Measurements from ENCODE around the gene B3GNT2.

The B3GNT2 gene

DNA sequence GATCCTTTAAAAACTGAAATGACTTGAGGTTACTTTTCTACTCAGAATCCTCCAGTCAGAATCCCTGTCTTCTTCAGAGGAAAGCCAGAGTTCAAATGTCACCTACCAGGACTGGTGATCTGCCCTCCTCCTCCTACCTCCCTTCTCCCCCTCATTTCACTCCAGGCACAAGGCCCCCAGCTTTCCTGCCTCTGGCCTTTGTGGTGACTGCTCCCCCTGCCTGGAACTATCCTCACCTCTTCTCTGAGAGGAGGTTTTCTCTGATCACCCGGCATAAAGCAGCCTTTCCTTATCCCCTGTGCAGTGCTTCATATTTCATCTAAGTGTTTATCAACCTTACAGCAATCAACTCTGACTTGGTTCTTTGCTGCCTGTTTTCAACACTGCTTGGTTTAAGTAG is 6.8 kb downstream of the B3GNT2 start:
- Histone ChIP-seq H3K9ac (no peak overlapping the region), H3K9me3 (peaks cover 28% of the 10 kb centered on the region), H3K4me1 (peaks cover 59% of the 10 kb centered on the region), H3K27me3 (no peaks in the 10 kb centered on the region), H4K20me1 (peaks cover 100% of the 10 kb centered on the region), H3K4me2 (peak overlapping the region; percentile 84), H3K36me3 (peaks cover 39% of the 10 kb centered on the region), H3K4me3 (no peak overlapping the region), H3K27ac (peak overlapping the region; percentile 30; the same call in 1 of the 2 replicates)
- TF ChIP-seq Cebpa-rat (IDR thresholded peaks at IDR 0.05): no peak

DNA sequence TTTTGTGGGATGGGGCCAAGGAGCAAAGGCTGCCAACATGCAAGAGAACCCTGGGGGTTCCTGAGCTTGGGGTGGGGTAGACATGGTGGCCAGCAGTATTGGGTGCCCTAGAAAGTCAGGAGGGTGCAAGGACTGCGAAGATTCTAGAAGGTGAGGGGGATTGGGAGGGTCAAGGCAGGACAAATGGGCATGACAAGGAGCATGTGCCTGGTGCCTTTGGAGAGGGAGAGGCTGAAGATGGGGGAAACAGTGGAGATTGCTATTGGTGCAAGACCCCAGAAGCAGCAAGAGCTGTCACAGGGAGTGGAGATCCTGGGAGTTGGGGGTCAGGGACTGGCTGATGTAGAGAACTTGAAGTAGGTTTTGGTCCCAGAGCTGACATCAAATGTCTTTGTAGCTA is 7.5 kb downstream of the B3GNT2 start:
- Histone ChIP-seq H3K4me1 (peaks cover 54% of the 10 kb centered on the region), H3K4me3 (no peak overlapping the region), H4K20me1 (peaks cover 100% of the 10 kb centered on the region), H3K9me3 (peaks cover 35% of the 10 kb centered on the region), H3K4me2 (peak overlapping the region; percentile 84; the same call in 1 of the 2 replicates), H3K27ac (no peak overlapping the region), H3K9ac (no peak overlapping the region), H3K27me3 (no peaks in the 10 kb centered on the region), H3K36me3 (peaks cover 46% of the 10 kb centered on the region)
- TF ChIP-seq Cebpa-rat (IDR thresholded peaks at IDR 0.05): no peak

DNA sequence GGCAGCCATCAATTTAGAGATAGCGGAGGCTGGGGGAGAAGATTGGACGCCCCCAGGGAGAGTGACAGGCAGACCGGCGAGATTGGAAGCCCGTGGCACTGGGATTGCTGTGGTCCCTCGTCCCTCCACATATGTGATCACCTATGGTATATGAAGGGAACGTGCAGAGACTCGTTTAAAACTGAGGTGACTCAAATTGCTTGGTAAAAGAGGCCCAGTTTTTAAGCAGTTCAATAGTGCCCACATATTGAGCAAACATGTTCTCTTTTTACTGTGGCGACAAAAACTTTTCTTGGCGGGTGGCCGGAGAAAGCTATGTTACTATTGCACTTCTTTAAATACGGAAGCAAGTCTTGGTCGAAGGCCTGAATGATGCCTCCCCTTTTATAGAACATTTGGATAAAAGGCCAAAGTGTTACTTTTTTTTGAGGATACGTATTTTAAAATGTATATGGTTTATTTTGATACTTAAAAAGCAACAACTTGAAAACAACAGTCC is 9.1 kb downstream of the B3GNT2 start:
- H3K9ac ChIP-seq: no peak overlapping the region
- peaks cover 100% of the 10 kb centered on the region for H4K20me1 ChIP-seq
- H3K9me3 ChIP-seq: peaks cover 50% of the 10 kb centered on the region
- H3K4me1 ChIP-seq: peaks cover 38% of the 10 kb centered on the region
- H3K4me3 ChIP-seq: no peak overlapping the region
- H3K36me3 ChIP-seq: peaks cover 62% of the 10 kb centered on the region
- H3K27ac ChIP-seq: no peak overlapping the region
- H3K27me3 ChIP-seq: no peaks in the 10 kb centered on the region
- H3K4me2 ChIP-seq: no peak overlapping the region
- no peak for TF ChIP-seq Cebpa-rat (IDR thresholded peaks at IDR 0.05)

DNA sequence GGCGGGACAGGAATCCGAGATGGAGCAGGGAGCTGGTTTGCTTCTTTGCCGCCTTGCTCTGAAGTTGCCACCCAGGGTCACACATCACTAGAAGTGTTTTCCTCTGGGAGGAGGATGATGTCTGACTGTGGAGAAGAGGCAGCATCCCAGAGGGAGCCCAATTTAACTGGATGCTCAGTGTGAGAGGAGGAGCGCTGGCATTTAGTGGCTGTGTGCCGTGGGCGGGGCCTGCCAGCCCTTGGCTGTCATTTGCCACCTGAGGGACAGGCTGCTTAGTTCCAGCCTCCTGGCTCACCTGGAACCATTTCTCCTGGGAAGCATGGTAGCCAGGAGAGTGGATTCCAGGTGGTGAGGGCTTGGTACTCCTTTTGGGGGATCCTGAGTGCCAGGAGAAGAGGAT is 9.6 kb downstream of the B3GNT2 start:
- Histone ChIP-seq H3K9me3 (peaks cover 55% of the 10 kb centered on the region), H3K9ac (no peak overlapping the region), H4K20me1 (peaks cover 100% of the 10 kb centered on the region), H3K36me3 (peaks cover 67% of the 10 kb centered on the region), H3K27ac (no peak overlapping the region), H3K4me3 (no peak overlapping the region), H3K4me2 (no peak overlapping the region), H3K27me3 (no peaks in the 10 kb centered on the region), H3K4me1 (peaks cover 33% of the 10 kb centered on the region)
- no peak for TF ChIP-seq Cebpa-rat (IDR thresholded peaks at IDR 0.05)

DNA sequence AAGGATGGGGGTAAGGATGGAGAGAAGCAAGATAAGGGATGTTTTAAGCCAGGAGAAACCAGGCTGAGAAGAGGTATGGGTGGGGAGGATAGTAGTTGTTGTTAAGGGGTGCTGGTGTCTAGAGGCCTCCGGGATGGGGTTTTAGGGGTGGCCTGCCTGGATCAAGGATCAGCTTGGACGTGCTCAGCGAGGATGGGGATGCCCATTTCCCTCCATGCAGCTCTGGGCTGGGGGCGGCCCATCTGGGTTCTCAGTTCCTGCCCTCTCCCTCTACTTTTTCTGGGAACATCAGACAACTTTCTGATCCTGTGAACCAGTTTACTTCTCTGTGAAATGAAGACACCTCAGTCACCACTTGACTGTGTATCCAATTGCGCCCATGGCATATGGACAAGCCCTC is 10.1 kb downstream of the B3GNT2 start:
- Histone ChIP-seq H3K9ac (no peak overlapping the region), H3K27me3 (no peaks in the 10 kb centered on the region), H3K4me3 (no peak overlapping the region), H3K4me1 (peaks cover 28% of the 10 kb centered on the region), H3K4me2 (no peak overlapping the region), H3K9me3 (peaks cover 59% of the 10 kb centered on the region), H3K36me3 (peaks cover 72% of the 10 kb centered on the region), H4K20me1 (peaks cover 100% of the 10 kb centered on the region), H3K27ac (no peak overlapping the region)
- no peak for TF ChIP-seq Cebpa-rat (IDR thresholded peaks at IDR 0.05)

DNA sequence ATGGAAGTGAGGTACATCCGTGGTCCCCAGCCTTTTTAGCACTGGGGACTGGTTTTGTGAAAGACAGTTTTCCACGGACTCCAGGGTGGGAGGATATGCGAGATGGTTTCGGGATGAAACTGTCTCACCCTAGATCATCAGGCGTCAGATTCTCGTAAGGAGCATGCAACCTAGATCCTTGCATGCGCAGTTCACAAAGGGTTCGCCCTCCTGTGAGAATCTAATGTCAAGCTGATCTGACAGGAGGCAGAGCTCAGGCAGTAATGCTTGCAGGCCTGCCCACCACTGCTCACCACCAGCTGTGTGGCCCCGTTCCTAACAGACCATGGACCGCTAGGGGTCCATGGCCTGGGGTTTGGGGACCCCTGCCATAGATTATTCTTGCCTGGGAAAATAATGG is 11.6 kb downstream of the B3GNT2 start:
- Histone ChIP-seq H3K4me2 (no peak overlapping the region), H3K36me3 (peaks cover 85% of the 10 kb centered on the region), H3K9me3 (peaks cover 74% of the 10 kb centered on the region), H4K20me1 (peaks cover 100% of the 10 kb centered on the region), H3K4me3 (no peak overlapping the region), H3K27me3 (no peaks in the 10 kb centered on the region), H3K27ac (no peak overlapping the region), H3K4me1 (peaks cover 14% of the 10 kb centered on the region), H3K9ac (no peak overlapping the region)
- TF ChIP-seq Cebpa-rat (IDR thresholded peaks at IDR 0.05): no peak

DNA sequence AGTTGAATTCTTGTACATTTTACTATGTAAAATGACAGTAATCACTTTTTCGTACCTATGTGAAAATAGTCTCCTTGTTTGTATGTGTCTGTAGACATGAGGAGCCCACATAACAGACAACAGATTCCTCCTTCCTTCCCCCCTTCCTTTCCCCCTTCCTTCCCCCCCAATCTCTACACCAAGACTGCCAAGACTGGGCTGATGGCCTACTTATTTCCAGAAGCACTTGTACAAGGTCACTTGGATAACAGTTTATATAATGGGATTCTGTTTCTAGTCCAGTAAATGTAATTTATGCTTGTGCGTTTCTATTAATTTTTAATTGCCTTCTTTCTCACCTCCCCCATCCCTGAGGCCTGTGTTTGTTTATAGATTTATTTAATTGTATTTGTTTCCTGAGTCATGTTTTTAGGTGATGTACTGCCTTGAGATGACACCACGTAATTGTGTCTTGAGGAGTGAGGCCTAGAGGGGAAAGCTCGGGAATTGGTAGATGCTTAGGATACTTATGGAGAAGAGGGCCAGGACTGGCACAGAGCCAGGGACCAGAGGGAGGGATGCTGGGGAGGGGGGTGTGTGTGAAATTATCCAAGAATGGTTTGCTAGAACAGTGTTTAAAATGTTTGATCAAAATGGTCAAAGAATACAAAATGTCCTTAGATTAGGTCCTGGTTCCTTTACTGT is 12.3 kb downstream of the B3GNT2 start:
- Histone ChIP-seq H3K4me3 (no peak overlapping the region), H4K20me1 (peaks cover 100% of the 10 kb centered on the region), H3K9me3 (peaks cover 80% of the 10 kb centered on the region), H3K9ac (no peak overlapping the region), H3K4me2 (no peak overlapping the region), H3K27ac (no peak overlapping the region), H3K36me3 (peaks cover 86% of the 10 kb centered on the region), H3K4me1 (peaks cover 7% of the 10 kb centered on the region; the same call in 1 of the 2 replicates), H3K27me3 (no peaks in the 10 kb centered on the region)
- no peak for TF ChIP-seq Cebpa-rat (IDR thresholded peaks at IDR 0.05)

DNA sequence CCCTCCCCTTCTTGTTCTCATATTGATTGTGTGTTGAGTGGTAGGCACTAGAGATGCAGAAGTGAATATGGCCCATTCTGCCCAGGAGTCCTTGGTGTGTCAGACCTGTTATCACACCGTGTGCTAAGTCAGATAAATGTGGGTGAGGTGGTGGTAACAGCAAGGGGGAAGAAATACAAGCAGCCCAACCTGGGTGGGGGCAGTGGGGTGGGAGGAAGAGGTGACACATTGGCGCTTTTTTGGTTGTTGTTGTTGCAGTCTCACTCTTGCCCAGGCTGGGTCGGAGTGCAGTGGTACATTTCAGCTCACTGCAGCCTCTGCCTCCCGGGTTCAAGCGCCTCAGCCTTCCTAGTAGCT is 12.8 kb downstream of the B3GNT2 start:
- H4K20me1 ChIP-seq: peaks cover 100% of the 10 kb centered on the region
- H3K4me2 ChIP-seq: no peak overlapping the region
- TF ChIP-seq Cebpa-rat (IDR thresholded peaks at IDR 0.05): no peak
- no peak overlapping the region for H3K9ac ChIP-seq
- H3K36me3 ChIP-seq: peaks cover 90% of the 10 kb centered on the region
- H3K4me1 ChIP-seq: peaks cover 7% of the 10 kb centered on the region; the same call in 1 of the 2 replicates
- no peak overlapping the region for H3K27ac ChIP-seq
- no peak overlapping the region for H3K4me3 ChIP-seq
- H3K9me3 ChIP-seq: peaks cover 82% of the 10 kb centered on the region
- no peaks in the 10 kb centered on the region for H3K27me3 ChIP-seq

DNA sequence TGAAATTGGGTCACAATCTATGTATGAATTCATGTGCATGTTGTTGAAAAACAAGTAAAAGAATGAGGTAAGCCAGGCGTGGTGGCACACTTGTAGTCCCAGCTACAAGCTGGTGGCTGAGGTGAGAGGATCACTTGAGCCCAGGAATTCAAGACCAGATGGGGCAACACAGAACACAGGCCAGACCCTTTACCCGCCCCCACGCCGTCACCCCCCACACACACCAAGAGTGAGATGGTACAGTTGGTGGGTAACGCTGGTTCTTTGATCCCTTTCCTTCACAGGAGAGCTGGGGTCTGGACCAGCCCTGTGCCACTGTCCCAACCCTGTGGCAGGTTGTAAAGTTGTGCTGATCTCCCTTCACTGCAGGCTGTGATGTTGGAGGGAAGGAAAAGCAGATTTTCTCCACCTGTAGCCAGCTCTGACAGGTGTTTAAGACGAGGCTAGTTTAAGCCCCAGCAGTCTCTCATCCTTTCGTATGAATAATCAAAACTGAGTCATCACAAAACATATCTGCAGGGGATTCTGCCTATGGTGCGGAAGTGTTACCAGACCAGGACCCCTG is 13.6 kb downstream of the B3GNT2 start:
- H3K27me3 ChIP-seq: no peaks in the 10 kb centered on the region
- H3K4me1 ChIP-seq: peaks cover 7% of the 10 kb centered on the region; the same call in 1 of the 2 replicates
- H3K4me2 ChIP-seq: no peak overlapping the region
- H3K36me3 ChIP-seq: peaks cover 98% of the 10 kb centered on the region
- TF ChIP-seq Cebpa-rat (IDR thresholded peaks at IDR 0.05): no peak
- no peak overlapping the region for H3K27ac ChIP-seq
- H3K4me3 ChIP-seq: no peak overlapping the region
- H4K20me1 ChIP-seq: peaks cover 100% of the 10 kb centered on the region
- H3K9me3 ChIP-seq: peaks cover 87% of the 10 kb centered on the region
- no peak overlapping the region for H3K9ac ChIP-seq

DNA sequence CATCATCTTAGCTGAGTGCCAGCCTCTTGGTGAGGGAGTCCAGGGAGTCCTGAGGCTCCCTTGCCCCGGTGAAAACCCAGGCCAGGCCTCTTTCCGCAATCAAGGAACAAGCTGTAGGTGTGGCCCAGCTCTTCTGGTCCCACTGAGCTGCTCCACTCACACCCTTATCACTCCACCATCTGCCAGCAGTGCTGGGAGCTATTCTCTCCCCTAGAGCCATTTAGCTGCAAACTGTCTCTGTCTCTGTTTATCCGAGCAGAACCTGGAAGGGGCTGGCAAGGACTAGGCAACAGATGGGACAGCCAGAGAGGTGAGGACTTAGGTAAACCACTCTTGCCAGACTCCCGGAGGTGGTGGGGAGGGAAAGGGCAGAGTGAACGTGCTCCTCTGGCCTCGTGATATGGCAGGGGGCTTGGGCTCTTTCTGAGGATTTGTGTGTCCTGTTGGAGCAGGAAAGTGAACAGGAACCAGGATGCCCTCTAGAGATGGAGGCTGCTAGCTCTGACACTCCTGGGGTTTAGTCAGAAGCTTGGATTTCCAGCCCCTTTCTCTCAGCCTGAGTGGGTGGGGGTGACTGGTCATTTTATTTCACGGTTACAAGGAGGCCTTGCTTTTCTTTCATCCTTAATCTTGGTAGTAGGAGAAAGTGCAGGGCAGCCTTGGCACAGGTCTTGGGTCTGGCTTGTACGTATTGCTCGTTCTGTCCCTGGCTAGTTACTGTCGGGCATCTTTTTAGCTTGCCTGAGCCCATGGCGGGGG is 19.6 kb downstream of the B3GNT2 start:
- Histone ChIP-seq H3K27ac (no peak overlapping the region), H3K4me3 (no peak overlapping the region), H3K9ac (no peak overlapping the region), H3K4me1 (no peaks in the 10 kb centered on the region; the same call in 1 of the 2 replicates), H3K4me2 (no peak overlapping the region), H4K20me1 (peaks cover 100% of the 10 kb centered on the region), H3K9me3 (peaks cover 92% of the 10 kb centered on the region), H3K36me3 (peaks cover 99% of the 10 kb centered on the region), H3K27me3 (no peaks in the 10 kb centered on the region)
- no peak for TF ChIP-seq Cebpa-rat (IDR thresholded peaks at IDR 0.05)

All from BLaER1 (cell line).